A549 (cell line): ENCODE data around the gene MGMT. TPM values are rescaled to one million over a fixed set of nuclear protein-coding genes. Genes with fewer than 3 reads are reported as not detected.
A peak's percentile ranks its signal among the peaks of the same experiment; 100 is the strongest.

Experiments
- ATAC-seq, 2 experiments: fragments of 200-7000 bp in 1 of 2; fragments of >200 bp in 1 of 2; cut with Nextera tagmentation in 1 of 2; cut with Tn5 transposase in 1 of 2; 3 replicates each; pipeline versions ENCODE4 v1.8.0 to v1.9.1; 2018 to 2020; ENCODE audit warnings: mild to moderate bottlenecking in 1 of 2, moderate library complexity in 1 of 2
- CTCF ChIA-PET: fragments of 300-600 bp; sonication (Branson Sonifier 250); formaldehyde crosslinking; extraction: SDS; loops from one replicate; lab custom pipeline; 2021; ENCODE audit warnings: antibody characterized with exemption, inconsistent platforms; lab: Yijun Ruan, JAX
- POLR2A ChIA-PET: fragments of 350-600 bp; formaldehyde crosslinking; extraction: SDS; loops from one replicate; lab custom pipeline; 2021; ENCODE audit warnings: antibody characterized with exemption, inconsistent platforms; lab: Yijun Ruan, JAX
- DNase-seq, 2 experiments: peaks; one replicate each; pipeline versions ENCODE4 v3.0.0 to v3.0.0-alpha.2; 2011 to 2016; ENCODE audit warnings: low read depth in 1 of 2, low spot score in 1 of 2
- FAIRE-seq: peaks from 2 replicates; lab custom pipeline; 2011; peaks lifted over from hg19 to GRCh38; lab: Jason Lieb, UNC
- H3K27ac ChIP-seq, 2 experiments: fragments of >200 bp; sonication (Bioruptor Twin); formaldehyde crosslinking; 3 replicates each; pipeline ENCODE4 v1.5.1; 2016 to 2017
- H3K4me1 ChIP-seq: fragments of >200 bp; sonication (Bioruptor Twin); formaldehyde crosslinking; 3 replicates; pipeline ENCODE4 v1.6.1; 2016
- H3K4me2 ChIP-seq: fragments of >200 bp; sonication (Bioruptor Twin); formaldehyde crosslinking; 3 replicates; pipeline ENCODE4 v1.6.1; 2016
- H3K4me3 ChIP-seq: fragments of >200 bp; sonication (Bioruptor Twin); formaldehyde crosslinking; 3 replicates; pipeline ENCODE4 v1.5.1; 2016
- H3K9me3 ChIP-seq: fragments of >200 bp; sonication (Bioruptor Twin); formaldehyde crosslinking; 3 replicates; pipeline ENCODE4 v1.6.1; 2016
- ATOH8 ChIP-seq: fragments of 250-450 bp; sonication (Bioruptor Pico); IDR thresholded peaks from 2 replicates; pipeline ENCODE4 v1.5.0; 2020; ENCODE audit warnings: low read depth, mild to moderate bottlenecking, moderate library complexity
- BCL3 ChIP-seq: fragments of >200 bp; sonication (Bioruptor Twin); formaldehyde crosslinking; IDR thresholded peaks from 3 replicates; pipeline ENCODE4 v1.6.1; 2016
- CBX2 ChIP-seq: fragments of 200-600 bp; sonication (generic); IDR thresholded peaks from 2 replicates; pipeline ENCODE4 v1.6.1; 2016; ENCODE audit warnings: low read depth, mild to moderate bottlenecking, borderline replicate concordance
- CBX8 ChIP-seq: fragments of 200-600 bp; sonication (generic); IDR thresholded peaks from 2 replicates; pipeline ENCODE4 v1.6.1; 2016
- CEBPB ChIP-seq, 2 experiments: fragments of >200 bp in 1 of 2; sonication (Bioruptor Twin) in 1 of 2; formaldehyde crosslinking in 1 of 2; IDR thresholded peaks; 2 replicates each; pipeline ENCODE4 v1.6.1; 2012 to 2016
- CHD2 ChIP-seq: fragments of 150-350 bp; IDR thresholded peaks from 2 replicates; pipeline ENCODE4 v1.6.1; 2014; ENCODE audit warnings: low read length; ENCODE audit not compliant: partially characterized antibody
- EHF ChIP-seq: fragments of 250-450 bp; sonication (Bioruptor Pico); IDR thresholded peaks from 2 replicates; pipeline ENCODE4 v1.5.0; 2020; ENCODE audit warnings: mild to moderate bottlenecking
- EP300 ChIP-seq, 2 experiments: fragments of >200 bp; sonication (Bioruptor Twin); formaldehyde crosslinking; IDR thresholded peaks; 2 replicates in 1 of 2; 3 replicates in 1 of 2; pipeline ENCODE4 v1.6.1; 2016 to 2017
- HES2 ChIP-seq: fragments of >200 bp; sonication (Bioruptor Twin); formaldehyde crosslinking; IDR thresholded peaks from 2 replicates; pipeline ENCODE4 v1.6.1; 2016
- HOXA7 ChIP-seq: fragments of 250-450 bp; sonication (Bioruptor Pico); IDR thresholded peaks from 2 replicates; pipeline ENCODE4 v1.5.0; 2020; ENCODE audit warnings: mild to moderate bottlenecking, moderate library complexity
- JUN ChIP-seq, 2 experiments: fragments of >200 bp; sonication (Bioruptor Twin); formaldehyde crosslinking; IDR thresholded peaks; 2 replicates in 1 of 2; 3 replicates in 1 of 2; pipeline ENCODE4 v1.6.1; 2016 to 2017
- JUNB ChIP-seq: fragments of >200 bp; sonication (Bioruptor Twin); formaldehyde crosslinking; IDR thresholded peaks from 2 replicates; pipeline ENCODE4 v1.6.1; 2016
- MAZ ChIP-seq: fragments of 150-350 bp; IDR thresholded peaks from 2 replicates; pipeline ENCODE4 v1.6.1; 2014; ENCODE audit warnings: antibody characterized with exemption, low read depth, low read length, borderline replicate concordance
- MYC ChIP-seq: IDR thresholded peaks from 2 replicates; pipeline ENCODE4 v1.6.1; 2012; ENCODE audit warnings: mild to moderate bottlenecking, inconsistent platforms, low read length, improper control_type of control experiment, borderline replicate concordance
- NFE2L2 ChIP-seq: fragments of 150-350 bp; conservative IDR thresholded peaks from 2 replicates; pipeline ENCODE4 v1.6.1; 2014; ENCODE audit warnings: low read length
- NR3C1 ChIP-seq: fragments of >200 bp; sonication (Bioruptor Twin); formaldehyde crosslinking; IDR thresholded peaks from 3 replicates; pipeline ENCODE4 v1.6.1; 2017
- PHF8 ChIP-seq: fragments of 200-600 bp; sonication (generic); IDR thresholded peaks from 2 replicates; pipeline ENCODE4 v1.6.1; 2016; ENCODE audit warnings: low read depth, mild to moderate bottlenecking, antibody characterized with exemption, moderate library complexity, borderline replicate concordance
- REST ChIP-seq: fragments of 200-600 bp; sonication (generic); IDR thresholded peaks from 2 replicates; pipeline ENCODE4 v1.6.1; 2016; ENCODE audit warnings: antibody characterized with exemption, mild to moderate bottlenecking, moderate library complexity
- RNF2 ChIP-seq: fragments of 200-600 bp; sonication (generic); IDR thresholded peaks from 2 replicates; pipeline ENCODE4 v1.6.1; 2016; ENCODE audit warnings: low read depth, mild to moderate bottlenecking, antibody characterized with exemption, moderate library complexity, borderline replicate concordance
- SREBF2 ChIP-seq: fragments of 450-650 bp; IDR thresholded peaks from 2 replicates; pipeline ENCODE4 v1.6.1; 2014; ENCODE audit warnings: mild to moderate bottlenecking, moderate library complexity
- ZFP36 ChIP-seq: fragments of 450-650 bp; IDR thresholded peaks from 2 replicates; pipeline ENCODE4 v1.6.1; 2014; ENCODE audit warnings: borderline replicate concordance; ENCODE audit not compliant: partially characterized antibody
- WGBS: methylation state at CpG from one replicate; pipeline ENCODE4 v1.1.6; 2017; ENCODE audit errors: missing lambda C conversion rate; 5-methylcytosine and 5-hydroxymethylcytosine counted together
- polyA plus RNA-seq, 4 experiments: library from polyadenylated mRNA; depleted of rRNA in 3 of 4; stranded (reverse); fragments of >200 nt; fragmentation: RNase III in 1 of 4; extraction: RNeasy Plus Mini Kit Qiagen cat#74134 plus additional on column Dnase treatment in 1 of 4; gene quantifications; 2 replicates in 3 of 4; 3 replicates in 1 of 4; pipeline ENCODE4 v1.2.3, GENCODE V29; 2011 to 2017

The MGMT gene
- polyA plus RNA-seq, 2 of the 4 experiments (the other 2 are of a cell fraction): 4.9 to 5.2 TPM

- DNase-seq: no peak
- FAIRE-seq: no peak
- TF ChIP-seq PHF8: no peak
- no peak for TF ChIP-seq JUNB
- TF ChIP-seq NR3C1: no peak
- no peak for TF ChIP-seq BCL3
- TF ChIP-seq CHD2: no peak
- no peak for TF ChIP-seq CBX2
- TF ChIP-seq NFE2L2: no peak
- no peak for TF ChIP-seq JUN (IDR thresholded peaks at IDR 0.05)
- TF ChIP-seq HOXA7 (CRISPR knock-in tag): no peak
- no peak for TF ChIP-seq CBX8
- TF ChIP-seq EP300 (IDR thresholded peaks at IDR 0.05): no peak
- no peak for TF ChIP-seq SREBF2
- no peak for TF ChIP-seq RNF2
- TF ChIP-seq HES2: no peak
- TF ChIP-seq ZFP36: no peak
- no peak for TF ChIP-seq MAZ
- TF ChIP-seq MYC: no peak
- no peak for TF ChIP-seq EHF
- no peak for TF ChIP-seq REST
- ChIA-PET CTCF (interaction anchor here (0.9 kb wide), 1 partner anchor 11 kb away, joined by 3 read pairs; no protein-coding TSS in a partner anchor), POLR2A (no interaction called here)
- H3K4me1 ChIP-seq: no peaks in the 10 kb centered on the region
- no peak overlapping the region for H3K27ac ChIP-seq
- no peaks in the 10 kb centered on the region for H3K9me3 ChIP-seq
- no peak overlapping the region for H3K4me2 ChIP-seq
- ATAC-seq: peak in 1 of 2 experiments; percentile 26; a peak in 1 of 6 replicates
- no peak overlapping the region for H3K4me3 ChIP-seq
- 74% methylated on average over 29 of the region's 44 CpGs for WGBS
Measured at GRCh38 chr10:129768437-129769355, 301.7 kb downstream of the MGMT start.

GRCh38 chr10:129769381-129770116 lies 302.5 kb downstream of the MGMT start:
- no peak for TF ChIP-seq MAZ
- no peak for TF ChIP-seq NR3C1
- no peak for TF ChIP-seq CEBPB (IDR thresholded peaks at IDR 0.05)
- TF ChIP-seq ATOH8 (CRISPR knock-in tag): no peak
- TF ChIP-seq, all 56 proteins: peak for 0
- H3K4me1 ChIP-seq: no peaks in the 10 kb centered on the region
- H3K27ac ChIP-seq: no peak overlapping the region
- WGBS: 67% methylated on average over 24 of the region's 24 CpGs
- CTCF ChIA-PET: interaction anchor here (0.9 kb wide), 1 partner anchor 12 kb away, joined by 3 read pairs; no protein-coding TSS in a partner anchor
- no peak overlapping the region for H3K4me3 ChIP-seq
- POLR2A ChIA-PET: no interaction called here
- DNase-seq (no peak), ATAC-seq (no peak), FAIRE-seq (no peak)
- H3K9me3 ChIP-seq: no peaks in the 10 kb centered on the region
- H3K4me2 ChIP-seq: no peak overlapping the region
